ENCODE data around the gene GPRIN3.

DNA sequence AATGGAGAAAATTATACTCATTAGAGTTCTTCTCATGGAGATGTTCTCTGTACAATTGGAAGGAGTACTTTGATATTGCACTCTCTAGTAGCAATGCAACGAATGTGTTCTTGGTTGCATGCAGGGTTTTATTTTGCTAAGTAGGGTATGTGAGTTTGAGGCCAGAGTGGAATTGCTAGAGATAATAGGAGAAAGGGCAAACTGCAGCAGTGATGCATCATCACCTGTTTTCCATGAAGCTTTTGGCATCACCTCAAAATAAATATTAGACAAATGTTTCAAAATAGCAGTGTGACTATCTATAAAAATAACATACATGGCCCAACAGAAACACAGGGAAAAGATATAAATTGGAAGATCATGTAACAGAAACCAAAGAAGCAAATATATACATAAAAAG is 103.0 kb downstream of the GPRIN3 start:
- no peak for TF ChIP-seq ZNF274 (IDR thresholded peaks at IDR 0.05; ENCODE audit: low read depth, low read length)
- TF ChIP-seq YY1 (IDR thresholded peaks at IDR 0.05; ENCODE audit: insufficient read depth, insufficient read length) = no peak
